Liver (tissue), 9 donors: ENCODE data around the gene RPL10. TPM values are rescaled to one million over a fixed set of nuclear protein-coding genes. Genes with fewer than 3 reads are reported as not detected.

Experiments
- DNase-seq: peaks from one replicate; pipeline ENCODE4 v3.0.0-alpha.2; 2017; ENCODE audit warnings: low spot score
- H3K27ac ChIP-seq, 2 donors: one replicate each; pipeline ENCODE4 v1.7.0; 2013; ENCODE audit warnings: inconsistent platforms in 2 of 2, low read length in 2 of 2, control low read depth in 1 of 2, low read depth in 1 of 2, mild to moderate bottlenecking in 1 of 2
- H3K27me3 ChIP-seq, 4 donors: one replicate each; pipeline versions ENCODE4 v1.6.1 to v1.7.0; 2013; ENCODE audit warnings: low read length in 3 of 4, inconsistent platforms in 1 of 4, mild to moderate bottlenecking in 1 of 4, moderate library complexity in 1 of 4; ENCODE audit not compliant: control insufficient read depth in 4 of 4, insufficient read depth in 4 of 4
- H3K36me3 ChIP-seq, 4 donors: one replicate each; pipeline versions ENCODE4 v1.6.1 to v1.7.0; 2013; ENCODE audit warnings: low read length in 3 of 4, mild to moderate bottlenecking in 3 of 4, low read depth in 1 of 4, moderate library complexity in 1 of 4; ENCODE audit not compliant: control insufficient read depth in 4 of 4, insufficient read depth in 3 of 4
- H3K4me1 ChIP-seq, 4 donors: one replicate each; pipeline versions ENCODE4 v1.6.1 to v1.7.0; 2013; ENCODE audit warnings: low read length in 3 of 4, mild to moderate bottlenecking in 3 of 4, moderate library complexity in 1 of 4; ENCODE audit not compliant: control insufficient read depth in 4 of 4, insufficient read depth in 4 of 4
- H3K4me3 ChIP-seq, 3 donors: one replicate each; pipeline versions ENCODE4 v1.6.1 to v1.7.0; 2013; ENCODE audit warnings: low read length in 3 of 3, control low read depth in 1 of 3, low read depth in 1 of 3, mild to moderate bottlenecking in 1 of 3
- H3K9ac ChIP-seq, 2 donors: one replicate each; pipeline ENCODE4 v1.7.0; 2013; ENCODE audit warnings: low read length in 2 of 2, mild to moderate bottlenecking in 2 of 2, moderate library complexity in 2 of 2, control low read depth in 1 of 2, low read depth in 1 of 2
- H3K9me3 ChIP-seq, 4 donors: one replicate each; pipeline versions ENCODE4 v1.6.1 to v1.7.0; 2013; ENCODE audit warnings: low read length in 3 of 4; ENCODE audit not compliant: control insufficient read depth in 4 of 4
- ATF3 ChIP-seq: IDR thresholded peaks from 2 replicates; pipeline ENCODE4 v1.6.1; 2016; ENCODE audit warnings: antibody characterized with exemption
- CTCF ChIP-seq: fragments of 150-350 bp; IDR thresholded peaks from 2 replicates; pipeline ENCODE4 v1.5.1; 2017; ENCODE audit warnings: improper control_type of control experiment, low read depth, low read length; ENCODE audit not compliant: missing input control
- EGR1 ChIP-seq, 2 donors: IDR thresholded peaks; 2 replicates each; pipeline ENCODE4 v1.6.1; 2016 to 2018; ENCODE audit warnings: antibody characterized with exemption in 2 of 2, low read depth in 2 of 2
- FOXA1 ChIP-seq: IDR thresholded peaks from 2 replicates; pipeline ENCODE4 v1.6.1; 2016; ENCODE audit warnings: antibody characterized with exemption
- FOXA2 ChIP-seq: IDR thresholded peaks from 2 replicates; pipeline ENCODE4 v1.6.1; 2016; ENCODE audit warnings: antibody characterized with exemption
- HNF4A ChIP-seq, 2 donors: conservative IDR thresholded peaks; 2 replicates each; pipeline ENCODE4 v1.6.1; 2016; ENCODE audit warnings: antibody characterized with exemption in 2 of 2, mild to moderate bottlenecking in 2 of 2
- HNF4G ChIP-seq: IDR thresholded peaks from 2 replicates; pipeline ENCODE4 v1.6.1; 2016; ENCODE audit warnings: antibody characterized with exemption
- JUND ChIP-seq, 2 donors: IDR thresholded peaks; 2 replicates each; pipeline ENCODE4 v1.6.1; 2016; ENCODE audit warnings: antibody characterized with exemption in 2 of 2
- MAX ChIP-seq: IDR thresholded peaks from 2 replicates; pipeline ENCODE4 v1.6.1; 2016; ENCODE audit warnings: antibody characterized with exemption
- NR2F2 ChIP-seq: IDR thresholded peaks from 2 replicates; pipeline ENCODE4 v1.6.1; 2016; ENCODE audit warnings: antibody characterized with exemption
- RAD21 ChIP-seq, 2 donors: IDR thresholded peaks; 2 replicates each; pipeline ENCODE4 v1.6.1; 2016; ENCODE audit warnings: antibody characterized with exemption in 2 of 2, mild to moderate bottlenecking in 2 of 2
- REST ChIP-seq: IDR thresholded peaks from 2 replicates; pipeline ENCODE4 v1.6.1; 2016; ENCODE audit warnings: antibody characterized with exemption, mild to moderate bottlenecking
- RXRA ChIP-seq, 2 donors: IDR thresholded peaks; 2 replicates each; pipeline ENCODE4 v1.6.1; 2017 to 2018; ENCODE audit warnings: antibody characterized with exemption in 2 of 2, mild to moderate bottlenecking in 1 of 2
- SP1 ChIP-seq: IDR thresholded peaks from 2 replicates; pipeline ENCODE4 v1.6.1; 2018; ENCODE audit warnings: antibody characterized with exemption, mild to moderate bottlenecking
- ZBTB33 ChIP-seq: IDR thresholded peaks from 2 replicates; pipeline ENCODE4 v1.6.1; 2016; ENCODE audit warnings: antibody characterized with exemption
- WGBS: extraction: QIAGEN DNeasy Blood & Tissue Kit; methylation state at CpG from one replicate; pipeline ENCODE4 v1.1.7; 2013; 5-methylcytosine and 5-hydroxymethylcytosine counted together
- polyA plus RNA-seq, 2 donors: library from polyadenylated mRNA; stranded (reverse) in 1 of 2; unstranded in 1 of 2; fragments of 200-250 nt in 1 of 2; fragments of >200 nt in 1 of 2; fragmentation: Nextera tagmentation in 1 of 2; extraction: Ambion mirVana in 1 of 2; gene quantifications; one replicate each; pipeline versions ENCODE4 v1.2.1 to v1.2.3, GENCODE V29; 2013 to 2015
- total RNA-seq, 2 donors: library from RNA; depleted of rRNA; stranded (reverse); fragments of >200 nt; gene quantifications; one replicate each; pipeline ENCODE4 v1.2.3, GENCODE V29; 2014
- donor health status: healthy.
- donor health status: healthy.
- donor health status: healthy.
- donor health status: healthy.
- donor health status: healthy.

RPL10 gene
- total and polyA plus RNA-seq, 4 donors: 446 to 1,644 (median 1,423) TPM

- no peaks in the 10 kb centered on the region for H3K27me3 ChIP-seq
- no peak overlapping the region for H3K9ac ChIP-seq
- no peak overlapping the region for H3K27ac ChIP-seq
- no peak overlapping the region for H3K4me3 ChIP-seq
- H3K36me3 ChIP-seq: peaks cover 0 to 7% (median 3%) of the 10 kb centered on the region in 4 donors
- no peak for DNase-seq
- H3K9me3 ChIP-seq: no peaks in the 10 kb centered on the region
- TF ChIP-seq JUND (IDR thresholded peaks at IDR 0.05) (no peak), NR2F2 (no peak), MAX (no peak), EGR1 (IDR thresholded peaks at IDR 0.05; ENCODE audit: low read depth in 2 of 2) (no peak), ZBTB33 (no peak), FOXA1 (no peak), HNF4G (no peak), HNF4A (conservative IDR thresholded peaks at IDR 0.05) (no peak), REST (no peak)
- H3K4me1 ChIP-seq: peaks cover 3 to 19% (median 8%) of the 10 kb centered on the region in 4 donors
- WGBS: 95% methylated on average over 27 of the region's 27 CpGs
Observed at GRCh38 chrX:154357205-154357604, 41.0 kb upstream of the RPL10 start.

GRCh38 chrX:154358011-154358410 is 40.2 kb upstream of the RPL10 start:
- TF ChIP-seq FOXA2 (no peak), SP1 (no peak), NR2F2 (no peak), JUND (IDR thresholded peaks at IDR 0.05) (no peak), ATF3 (no peak), CTCF (no peak), RAD21 (IDR thresholded peaks at IDR 0.05) (no peak), RXRA (IDR thresholded peaks at IDR 0.05) (no peak)
- Histone ChIP-seq H3K27me3 (no peaks in the 10 kb centered on the region), H3K9ac (no peak overlapping the region), H3K4me3 (no peak overlapping the region), H3K36me3 (peaks cover 0 to 7% (median 3%) of the 10 kb centered on the region in 4 donors), H3K4me1 (peaks cover 3 to 19% (median 8%) of the 10 kb centered on the region in 4 donors), H3K9me3 (no peaks in the 10 kb centered on the region), H3K27ac (no peak overlapping the region)
- WGBS: 93% methylated on average over 11 of the region's 11 CpGs
- DNase-seq: no peak
